ENCODE measurements around the gene PVRIG.
"Not testable (repeated sequence)": the region's sequence is repeated elsewhere in the genome, so short reads cannot be mapped to it uniquely, and the experiment has no call there.

The PVRIG gene

GRCh38 chr7:100221767-100222444 is 2.2 kb downstream of the PVRIG start:
- Histone ChIP-seq H3K9me2 (replicated peaks; ENCODE audit: insufficient read depth, low read length) (no peaks in the 10 kb centered on the region), H3K4me3 (ENCODE audit: insufficient read depth, low read length, poor library complexity, severe bottlenecking) (peak overlapping the region; percentile 51), H3K36me3 (ENCODE audit: low read length) (0 out of 2 replicates have a peak, but pooled peaks cover 2% of the 10 kb centered on the region), H3K27ac (ENCODE audit: low read depth, low read length) (peak overlapping the region; percentile 95), H3K27me3 (ENCODE audit: low read length) (no peaks in the 10 kb centered on the region), H3K79me2 (ENCODE audit: insufficient read depth, low read length) (peaks cover 29% of the 10 kb centered on the region), H4K20me1 (ENCODE audit: low read depth, low read length) (no peaks in the 10 kb centered on the region), H3K4me2 (ENCODE audit: low read depth, low read length, poor library complexity, severe bottlenecking) (peak overlapping the region; percentile 86), H3K9me3 (ENCODE audit: insufficient read depth, low read length) (no peaks in the 10 kb centered on the region), H3K9ac (ENCODE audit: low read length) (peak overlapping the region; percentile 93), H2AFZ (ENCODE audit: low read depth, low read length, severe bottlenecking) (no peak overlapping the region), H3F3A (ENCODE audit: insufficient read depth) (peaks cover 52% of the 10 kb centered on the region)
- TF ChIP-seq CTCF (IDR thresholded peaks at IDR 0.05; ENCODE audit: insufficient read depth, low read length, poor library complexity, severe bottlenecking) (no peak), EZH2phosphoT487 (conservative IDR thresholded peaks at IDR 0.05; ENCODE audit: low read length) (no peak)

GRCh38 chr7:100222445-100223132 is 2.8 kb downstream of the PVRIG start:
- H3K4me2 ChIP-seq (ENCODE audit: low read depth, low read length, poor library complexity, severe bottlenecking), result peak overlapping the region; percentile 86

GRCh38 chr7:100223376-100223927 is 3.7 kb downstream of the PVRIG start:
- H3K4me2 ChIP-seq (ENCODE audit: low read depth, low read length, poor library complexity, severe bottlenecking), result peak overlapping the region; percentile 2

More at GRCh38 chr7:100222445-100223132, 2.8 kb downstream of the PVRIG start:
- Histone ChIP-seq H3K9me3 (ENCODE audit: insufficient read depth, low read length) (no peaks in the 10 kb centered on the region), H2AFZ (ENCODE audit: low read depth, low read length, severe bottlenecking) (no peak overlapping the region), H3K36me3 (ENCODE audit: low read length) (0 out of 2 replicates have a peak, but pooled peaks cover 2% of the 10 kb centered on the region), H3K9ac (ENCODE audit: low read length) (peak overlapping the region; percentile 93), H3K79me2 (ENCODE audit: insufficient read depth, low read length) (peaks cover 29% of the 10 kb centered on the region), H4K20me1 (ENCODE audit: low read depth, low read length) (no peaks in the 10 kb centered on the region), H3K27ac (ENCODE audit: low read depth, low read length) (peak overlapping the region; percentile 95), H3K27me3 (ENCODE audit: low read length) (no peaks in the 10 kb centered on the region), H3K4me3 (ENCODE audit: insufficient read depth, low read length, poor library complexity, severe bottlenecking) (peak overlapping the region; percentile 51), H3K9me2 (replicated peaks; ENCODE audit: insufficient read depth, low read length) (no peaks in the 10 kb centered on the region), H3F3A (ENCODE audit: insufficient read depth) (peaks cover 52% of the 10 kb centered on the region)
- TF ChIP-seq CTCF (IDR thresholded peaks at IDR 0.05; ENCODE audit: insufficient read depth, low read length, poor library complexity, severe bottlenecking), result no peak
- TF ChIP-seq EZH2phosphoT487 (conservative IDR thresholded peaks at IDR 0.05; ENCODE audit: low read length), result no peak

GRCh38 chr7:100224891-100225290 is 5.1 kb downstream of the PVRIG start:
- not testable (repeated sequence) for H3K4me3 ChIP-seq (ENCODE audit: insufficient read depth, low read length, poor library complexity, severe bottlenecking); H4K20me1 ChIP-seq (ENCODE audit: low read depth, low read length); H3K9ac ChIP-seq (ENCODE audit: low read length); H3K9me2 ChIP-seq (replicated peaks; ENCODE audit: insufficient read depth, low read length); H3K36me3 ChIP-seq (ENCODE audit: low read length); H3K4me2 ChIP-seq (ENCODE audit: low read depth, low read length, poor library complexity, severe bottlenecking); H2AFZ ChIP-seq (ENCODE audit: low read depth, low read length, severe bottlenecking); H3K9me3 ChIP-seq (ENCODE audit: insufficient read depth, low read length); H3K27me3 ChIP-seq (ENCODE audit: low read length)
- peak overlapping the region; percentile 40; the same call in 1 of the 2 replicates for H3K27ac ChIP-seq (ENCODE audit: low read depth, low read length)
- H3F3A ChIP-seq (ENCODE audit: insufficient read depth), result peaks cover 49% of the 10 kb centered on the region
- peaks cover 27% of the 10 kb centered on the region for H3K79me2 ChIP-seq (ENCODE audit: insufficient read depth, low read length)

More at GRCh38 chr7:100223376-100223927, 3.7 kb downstream of the PVRIG start:
- H3K4me3 ChIP-seq (ENCODE audit: insufficient read depth, low read length, poor library complexity, severe bottlenecking); H2AFZ ChIP-seq (ENCODE audit: low read depth, low read length, severe bottlenecking); H3K9me3 ChIP-seq (ENCODE audit: insufficient read depth, low read length); H3K9me2 ChIP-seq (replicated peaks; ENCODE audit: insufficient read depth, low read length); H3K9ac ChIP-seq (ENCODE audit: low read length); H3K27me3 ChIP-seq (ENCODE audit: low read length); H4K20me1 ChIP-seq (ENCODE audit: low read depth, low read length); H3K36me3 ChIP-seq (ENCODE audit: low read length): not testable (repeated sequence)
- H3F3A ChIP-seq (ENCODE audit: insufficient read depth), result peaks cover 53% of the 10 kb centered on the region
- peak overlapping the region; percentile 95; the same call in 1 of the 2 replicates for H3K27ac ChIP-seq (ENCODE audit: low read depth, low read length)
- H3K79me2 ChIP-seq (ENCODE audit: insufficient read depth, low read length), result peaks cover 29% of the 10 kb centered on the region

- H3K9ac ChIP-seq (ENCODE audit: low read length); H3K36me3 ChIP-seq (ENCODE audit: low read length); H3F3A ChIP-seq (ENCODE audit: insufficient read depth); H3K9me2 ChIP-seq (replicated peaks; ENCODE audit: insufficient read depth, low read length); H4K20me1 ChIP-seq (ENCODE audit: low read depth, low read length); H3K27me3 ChIP-seq (ENCODE audit: low read length); H2AFZ ChIP-seq (ENCODE audit: low read depth, low read length, severe bottlenecking); H3K9me3 ChIP-seq (ENCODE audit: insufficient read depth, low read length); H3K4me3 ChIP-seq (ENCODE audit: insufficient read depth, low read length, poor library complexity, severe bottlenecking); H3K4me2 ChIP-seq (ENCODE audit: low read depth, low read length, poor library complexity, severe bottlenecking); H3K27ac ChIP-seq (ENCODE audit: low read depth, low read length); H3K79me2 ChIP-seq (ENCODE audit: insufficient read depth, low read length): not testable (repeated sequence)
Observed at GRCh38 chr7:100234660-100235317, 15.0 kb downstream of the PVRIG start.

- not testable (repeated sequence) for H3K9me3 ChIP-seq (ENCODE audit: insufficient read depth, low read length); H3K36me3 ChIP-seq (ENCODE audit: low read length); H3K9ac ChIP-seq (ENCODE audit: low read length); H2AFZ ChIP-seq (ENCODE audit: low read depth, low read length, severe bottlenecking); H3K79me2 ChIP-seq (ENCODE audit: insufficient read depth, low read length); H3K4me3 ChIP-seq (ENCODE audit: insufficient read depth, low read length, poor library complexity, severe bottlenecking); H3K27ac ChIP-seq (ENCODE audit: low read depth, low read length); H3K27me3 ChIP-seq (ENCODE audit: low read length); H3K4me2 ChIP-seq (ENCODE audit: low read depth, low read length, poor library complexity, severe bottlenecking); H3K9me2 ChIP-seq (replicated peaks; ENCODE audit: insufficient read depth, low read length); H4K20me1 ChIP-seq (ENCODE audit: low read depth, low read length); H3F3A ChIP-seq (ENCODE audit: insufficient read depth)
Observed at GRCh38 chr7:100239975-100240374, 20.2 kb downstream of the PVRIG start.
